ENCODE measurements around the gene TBCEL. TPM values are rescaled to one million over a fixed set of nuclear protein-coding genes. Genes with fewer than 3 reads are reported as not detected.

Gene TBCEL
- total and polyA plus RNA-seq, 2 donors (not counting 3 experiments of a cell fraction or from before 2014, with no cell fraction given), result 5.6 to 19.5 TPM

- dilution Hi-C loops (cut with MboI; ENCODE audit: extremely low pct_ligation_motif_present, low sequenced_read_pairs) (no loop called here), intact Hi-C loops (cut with micrococcal nuclease) (no loop called here)
- Histone ChIP-seq H3K27ac (ENCODE audit: insufficient read depth, low read depth, low read length) (no peak overlapping the region), H4K20me1 (replicated peaks; ENCODE audit: control insufficient read depth, extremely low read depth, insufficient read depth, low read length) (peaks cover 2% of the 10 kb centered on the region), H3K9me1 (replicated peaks; ENCODE audit: control insufficient read depth, extremely low read depth, insufficient read depth, low read length) (no peaks in the 10 kb centered on the region), H3K4me3 (replicated peaks in 1 of 3; ENCODE audit: insufficient read depth in 1 of 3, low read depth in 1 of 3, low read length in 3 of 3) (no peak overlapping the region), H3K9me3 (replicated peaks; ENCODE audit: control insufficient read depth, insufficient read depth, low read length) (no peaks in the 10 kb centered on the region), H3K27me3 (ENCODE audit: control insufficient read depth in 2 of 2, insufficient read depth in 2 of 2, low read length in 2 of 2) (no peaks in the 10 kb centered on the region), H3K9ac (replicated peaks; ENCODE audit: extremely low read depth, insufficient read depth, low read length) (no peak overlapping the region), H3K79me2 (ENCODE audit: control insufficient read depth, insufficient read depth, low read length) (no peaks in the 10 kb centered on the region), H3K36me3 (ENCODE audit: control insufficient read depth in 2 of 2, extremely low read depth in 1 of 2, insufficient read depth in 2 of 2, low read length in 2 of 2) (no peaks in the 10 kb centered on the region), H3K4me2 (ENCODE audit: insufficient read depth, low read length) (no peak overlapping the region), H3K4me1 (ENCODE audit: control insufficient read depth, extremely low read depth, insufficient read depth, low read length) (no peaks in the 10 kb centered on the region), H2AFZ (ENCODE audit: low read depth, low read length) (no peak overlapping the region)
- BruUV-seq (replicated peaks), result no TSS peak
- FAIRE-seq, result no peak
- CTCF ChIA-PET, result interaction anchor here (1.2 kb wide), 2 partner anchors 44 to 95 kb away, joined by 3 read pairs; no protein-coding TSS in a partner anchor
- DNase-seq (ENCODE audit: low read depth, low spot score), result no peak
- POLR2A ChIA-PET, result no interaction called here
- no peak for TF ChIP-seq EZH2 (IDR thresholded peaks at IDR 0.05; ENCODE audit: borderline replicate concordance, low read depth, low read length, severe bottlenecking)
- TF ChIP-seq MYC (IDR thresholded peaks at IDR 0.05; ENCODE audit: low read depth, low read length), result no peak
- TF ChIP-seq POLR2AphosphoS5 (IDR thresholded peaks at IDR 0.05; ENCODE audit: insufficient read depth, low read depth, low read length), result no peak
- TF ChIP-seq MAX (IDR thresholded peaks at IDR 0.05; ENCODE audit: insufficient read depth, insufficient read length), result no peak
- no peak for TF ChIP-seq POLR2A (IDR thresholded peaks at IDR 0.05; ENCODE audit: low read depth, low read length)
- no peak for TF ChIP-seq JUN (IDR thresholded peaks at IDR 0.05; ENCODE audit: borderline replicate concordance, insufficient read depth, insufficient read length, low read depth)
- no peak for TF ChIP-seq GATA2 (IDR thresholded peaks at IDR 0.05; ENCODE audit: insufficient read depth, insufficient read length, low read depth, low read length)
- no peak for TF ChIP-seq FOS (IDR thresholded peaks at IDR 0.05; ENCODE audit: borderline replicate concordance, insufficient read depth, low read length)
- no peak for TF ChIP-seq CTCF (IDR thresholded peaks at IDR 0.05; ENCODE audit: extremely low read depth in 1 of 2, insufficient read depth in 1 of 2, low read depth in 1 of 2, low read length in 2 of 2)
Observed at GRCh38 chr11:121099885-121100284, 76.0 kb downstream of the TBCEL start.

Data from endothelial cell of umbilical vein (primary cell).